ENCODE results near the gene TWNK. TPM values are rescaled to one million over a fixed set of nuclear protein-coding genes. Genes with fewer than 3 reads are reported as not detected.
A peak's percentile ranks its signal among the peaks of the same experiment; 100 is the strongest.

The TWNK gene
- total and polyA plus RNA-seq, 7 experiments from 2014 or later, result 5.8 to 18.9 (median 14.8) TPM

- Mint-ChIP-seq H3K4me3 (peak overlapping the region in 5 of 10 donors; percentile 9 to 48 (median 25)), H3K27ac (peak overlapping the region in 1 of 9 donors; percentile 62)
- peaks cover 0 to 61% (median 11%) of the 10 kb centered on the region in 3 experiments for H3K36me3 ChIP-seq (ENCODE audit: control insufficient read depth in 2 of 3, insufficient read depth in 3 of 3, low read length in 3 of 3)
Measured at GRCh38 chr10:100989088-100989487, 1.7 kb downstream of the TWNK start.

GRCh38 chr10:100993986-100994708 is 6.8 kb downstream of the TWNK start:
- Histone ChIP-seq H3K4me3 (ENCODE audit: low read length) (no peak overlapping the region), H3K27me3 (ENCODE audit: control insufficient read depth in 2 of 2, insufficient read depth in 2 of 2, low read length in 2 of 2) (no peaks in the 10 kb centered on the region), H3K36me3 (ENCODE audit: control insufficient read depth in 2 of 3, insufficient read depth in 3 of 3, low read length in 3 of 3) (peaks cover 0 to 43% (median 11%) of the 10 kb centered on the region in 3 experiments), H3K9me3 (ENCODE audit: control insufficient read depth in 2 of 3, low read length in 3 of 3) (no peaks in the 10 kb centered on the region), H3K4me1 (ENCODE audit: control insufficient read depth in 2 of 2, insufficient read depth in 2 of 2, low read length in 2 of 2) (peaks cover 16 to 18% of the 10 kb centered on the region in 2 donors), H3K27ac (ENCODE audit: low read depth, low read length) (no peak overlapping the region)
- Mint-ChIP-seq H3K4me3 (peak overlapping the region in 1 of 10 donors; percentile 68), H3K9me3 (no peaks in the 10 kb centered on the region), H3K4me1 (peaks cover 17 to 40% (median 25%) of the 10 kb centered on the region in 7 donors), H3K27me3 (no peaks in the 10 kb centered on the region), H3K36me3 (peaks cover 11 to 30% (median 16%) of the 10 kb centered on the region in 5 donors), H3K27ac (peak overlapping the region in 7 of 9 donors; percentile 24 to 94 (median 58))
- POLR2A ChIA-PET, result no interaction called here
- DNase-seq (no peak), ATAC-seq (no peak)
- CTCF ChIA-PET, result interaction anchor here (0.8 to 1.1 kb wide), 2 partner anchors 18 to 20 kb away, joined by 3 read pairs; no protein-coding TSS in a partner anchor
- intact Hi-C loops (cut with micrococcal nuclease), result no loop called here

More at GRCh38 chr10:100989088-100989487, 1.7 kb downstream of the TWNK start:
- ChIA-PET POLR2A (interaction anchor here (0.8 to 4.7 kb wide), 3 partner anchors 9 to 76 kb away, joined by 3 to 65 read pairs (median 4); partner anchors contain the start of genes LZTS2, PDZD7, SFXN3 and SLF2), CTCF (interaction anchor here (0.6 to 1.8 kb wide), 3 partner anchors 9 to 52 kb away, joined by 3 to 15 read pairs (median 5); no protein-coding TSS in a partner anchor)
- Mint-ChIP-seq H3K36me3 (peaks cover 11 to 43% (median 21%) of the 10 kb centered on the region in 5 donors), H3K9me3 (no peaks in the 10 kb centered on the region), H3K27me3 (no peaks in the 10 kb centered on the region), H3K4me1 (peaks cover 23 to 60% (median 35%) of the 10 kb centered on the region in 7 donors)
- peaks cover 17 to 24% of the 10 kb centered on the region in 2 donors for H3K4me1 ChIP-seq (ENCODE audit: control insufficient read depth in 2 of 2, insufficient read depth in 2 of 2, low read length in 2 of 2)
- H3K27ac ChIP-seq (ENCODE audit: low read depth, low read length), result no peak overlapping the region
- ATAC-seq, result no peak
- no peaks in the 10 kb centered on the region for H3K27me3 ChIP-seq (ENCODE audit: control insufficient read depth in 2 of 2, insufficient read depth in 2 of 2, low read length in 2 of 2)
- no peaks in the 10 kb centered on the region for H3K9me3 ChIP-seq (ENCODE audit: control insufficient read depth in 2 of 3, low read length in 3 of 3)
- intact Hi-C loops (cut with micrococcal nuclease), result no loop called here
- no peak overlapping the region for H3K4me3 ChIP-seq (ENCODE audit: low read length)
- no peak for DNase-seq

- Mint-ChIP-seq H3K27ac (peak overlapping the region in 8 of 9 donors; percentile 26 to 94 (median 70)), H3K9me3 (no peaks in the 10 kb centered on the region), H3K27me3 (no peaks in the 10 kb centered on the region), H3K4me1 (peaks cover 17 to 32% (median 22%) of the 10 kb centered on the region in 7 donors), H3K36me3 (peaks cover 11 to 26% (median 16%) of the 10 kb centered on the region in 5 donors), H3K4me3 (peak overlapping the region in 7 of 10 donors; percentile 32 to 98 (median 51))
- Histone ChIP-seq H3K9me3 (ENCODE audit: control insufficient read depth in 2 of 3, low read length in 3 of 3) (no peaks in the 10 kb centered on the region), H3K36me3 (ENCODE audit: control insufficient read depth in 2 of 3, insufficient read depth in 3 of 3, low read length in 3 of 3) (peaks cover 0 to 35% (median 11%) of the 10 kb centered on the region in 3 experiments), H3K4me3 (ENCODE audit: low read length) (no peak overlapping the region), H3K27me3 (ENCODE audit: control insufficient read depth in 2 of 2, insufficient read depth in 2 of 2, low read length in 2 of 2) (no peaks in the 10 kb centered on the region), H3K4me1 (ENCODE audit: control insufficient read depth in 2 of 2, insufficient read depth in 2 of 2, low read length in 2 of 2) (peaks cover 17 to 22% of the 10 kb centered on the region in 2 donors), H3K27ac (ENCODE audit: low read depth, low read length) (no peak overlapping the region)
- POLR2A ChIA-PET, result interaction anchor here (4.4 kb wide), 1 partner anchor 8 kb away, joined by 65 read pairs; the partner anchor contains the start of genes MRPL43 and TWNK
- no peak for DNase-seq
- intact Hi-C loops (cut with micrococcal nuclease), result loop anchor here in 1 of 2 donors (5.0 kb wide), 2 partner anchors 357 to 433 kb away; partner anchors contain the start of gene BTRC
- ATAC-seq, result no peak
- CTCF ChIA-PET, result no interaction called here
Measured at GRCh38 chr10:100995181-100995580, 7.8 kb downstream of the TWNK start.

- no peaks in the 10 kb centered on the region for H3K9me3 ChIP-seq (ENCODE audit: control insufficient read depth in 2 of 3, low read length in 3 of 3)
- peaks cover 0 to 22% (median 0%) of the 10 kb centered on the region in 3 experiments for H3K36me3 ChIP-seq (ENCODE audit: control insufficient read depth in 2 of 3, insufficient read depth in 3 of 3, low read length in 3 of 3)
- peak overlapping the region; percentile 87 for H3K4me3 ChIP-seq (ENCODE audit: low read length)
- peak overlapping the region; percentile 99 for H3K27ac ChIP-seq (ENCODE audit: low read depth, low read length)
- peaks cover 0 to 13% (median 3%) of the 10 kb centered on the region in 5 donors for H3K36me3 Mint-ChIP-seq
- no peaks in the 10 kb centered on the region for H3K27me3 Mint-ChIP-seq
- peak; percentile 24 for ATAC-seq
- peak overlapping the region; percentile 87 to 98 (median 92) for H3K4me3 Mint-ChIP-seq
- peaks cover 20 to 22% of the 10 kb centered on the region in 2 donors for H3K4me1 ChIP-seq (ENCODE audit: control insufficient read depth in 2 of 2, insufficient read depth in 2 of 2, low read length in 2 of 2)
- peaks cover 15 to 37% (median 23%) of the 10 kb centered on the region in 7 donors for H3K4me1 Mint-ChIP-seq
- DNase-seq, result peak in 6 of 9 donors; percentile 30 to 59 (median 48)
- H3K27ac Mint-ChIP-seq, result peak overlapping the region; percentile 88 to 94 (median 92)
- intact Hi-C loops (cut with micrococcal nuclease), result loop anchor here (1.0 to 5.0 kb wide), 6 partner anchors 10 to 462 kb away; partner anchors contain the start of genes MRPL43 (in 2 of the 2), TWNK (in 2 of the 2), BTRC (in 1 of the 2) and HIF1AN (in 1 of the 2)
- ChIA-PET POLR2A (interaction anchor here (0.5 to 4.8 kb wide), 10 partner anchors 10 to 463 kb away, joined by 3 to 65 read pairs (median 6); partner anchors contain the start of genes MRPL43, PDZD7, SEMA4G and SFXN3), CTCF (interaction anchor here (0.7 to 7.9 kb wide), 9 partner anchors 8 to 83 kb away, joined by 3 to 56 read pairs (median 6); partner anchors contain the start of genes MRPL43, PDZD7, SFXN3 and TWNK)
- no peaks in the 10 kb centered on the region for H3K27me3 ChIP-seq (ENCODE audit: control insufficient read depth in 2 of 2, insufficient read depth in 2 of 2, low read length in 2 of 2)
- H3K9me3 Mint-ChIP-seq, result no peaks in the 10 kb centered on the region
Measured at GRCh38 chr10:100996678-100997359, 9.5 kb downstream of the TWNK start.

- peaks cover 0 to 23% (median 0%) of the 10 kb centered on the region in 3 experiments for H3K36me3 ChIP-seq (ENCODE audit: control insufficient read depth in 2 of 3, insufficient read depth in 3 of 3, low read length in 3 of 3)
- ChIA-PET CTCF (interaction anchor here (0.7 to 7.9 kb wide), 16 partner anchors 9 to 1145 kb away, joined by 3 to 56 read pairs (median 4); partner anchors contain the start of genes KAZALD1, MRPL43, PDZD7 and SFXN3), POLR2A (interaction anchor here (0.7 to 4.8 kb wide), 12 partner anchors 9 to 85 kb away, joined by 3 to 65 read pairs (median 6); partner anchors contain the start of genes MRPL43, PDZD7, SEMA4G and SFXN3)
- DNase-seq, result peak; percentile 54 to 88 (median 72)
- ATAC-seq, result peak; percentile 62
- peak overlapping the region; percentile 99 for H3K27ac ChIP-seq (ENCODE audit: low read depth, low read length)
- H3K9me3 ChIP-seq (ENCODE audit: control insufficient read depth in 2 of 3, low read length in 3 of 3), result no peaks in the 10 kb centered on the region
- peak overlapping the region; percentile 87 for H3K4me3 ChIP-seq (ENCODE audit: low read length)
- Mint-ChIP-seq H3K27ac (peak overlapping the region; percentile 88 to 96 (median 93)), H3K4me3 (peak overlapping the region; percentile 87 to 98 (median 92)), H3K9me3 (no peaks in the 10 kb centered on the region), H3K27me3 (no peaks in the 10 kb centered on the region), H3K36me3 (peaks cover 0 to 13% (median 3%) of the 10 kb centered on the region in 5 donors), H3K4me1 (peaks cover 15 to 37% (median 23%) of the 10 kb centered on the region in 7 donors)
- H3K4me1 ChIP-seq (ENCODE audit: control insufficient read depth in 2 of 2, insufficient read depth in 2 of 2, low read length in 2 of 2), result peaks cover 20 to 22% of the 10 kb centered on the region in 2 donors
- intact Hi-C loops (cut with micrococcal nuclease), result loop anchor here (1.0 to 5.0 kb wide), 8 partner anchors 10 to 462 kb away; partner anchors contain the start of genes MRPL43 (in 2 of the 2), TWNK (in 2 of the 2), BTRC (in 1 of the 2) and HIF1AN (in 1 of the 2)
- no peaks in the 10 kb centered on the region for H3K27me3 ChIP-seq (ENCODE audit: control insufficient read depth in 2 of 2, insufficient read depth in 2 of 2, low read length in 2 of 2)
Measured at GRCh38 chr10:100997360-100998182, 10.2 kb downstream of the TWNK start.

All from naive thymus-derived CD4-positive, alpha-beta T cell (primary cell).